ENCODE data around the gene GPR68.
A peak's percentile ranks its signal among the peaks of the same experiment; 100 is the strongest.
"Not testable (repeated sequence)": the region's sequence is repeated elsewhere in the genome, so short reads cannot be mapped to it uniquely, and the experiment has no call there.

The GPR68 gene

DNA sequence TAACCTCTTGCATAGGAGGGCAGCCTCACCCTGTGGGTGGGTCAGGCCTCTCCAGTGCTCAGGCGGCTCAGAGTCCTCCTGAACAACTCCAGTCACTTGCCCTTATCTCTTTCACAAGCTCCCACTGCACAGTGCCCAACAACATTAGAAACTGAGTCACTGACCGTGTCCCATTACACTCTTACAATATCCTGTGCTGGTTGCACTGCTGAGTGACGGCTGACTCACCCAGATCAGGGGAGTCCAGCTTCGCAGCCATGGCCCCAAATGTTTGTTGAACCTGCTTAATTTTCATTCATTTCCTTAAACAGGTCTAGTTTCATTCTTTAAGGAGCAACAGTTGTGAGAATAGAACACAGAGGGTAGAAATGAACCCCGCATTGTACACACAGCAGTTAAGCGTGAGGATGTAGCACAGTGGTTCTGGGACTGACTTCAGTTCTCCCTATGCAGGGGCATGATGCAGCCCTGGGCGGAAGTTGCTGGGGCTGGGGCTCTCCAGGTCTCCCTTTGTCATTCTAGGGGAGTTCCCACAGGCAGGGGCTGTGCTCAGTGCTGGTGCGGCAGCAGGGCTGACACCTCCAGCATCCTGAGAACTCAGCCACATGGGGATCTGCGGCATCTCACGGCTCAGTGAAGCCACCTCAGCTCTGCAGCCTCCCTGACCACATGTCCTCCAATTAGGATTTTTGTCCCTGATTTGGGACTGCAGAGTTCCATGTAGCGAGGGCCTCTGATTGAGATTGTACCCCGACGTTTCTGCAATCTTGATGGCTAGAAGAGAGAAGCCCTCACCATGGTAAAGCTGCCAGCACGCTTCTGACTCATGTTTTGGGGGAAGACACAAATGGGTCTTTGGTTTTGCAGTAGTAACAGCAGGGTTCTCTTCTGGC lies 16.1 kb downstream of the GPR68 start:
- peak; percentile 96 for DNase-seq

DNA sequence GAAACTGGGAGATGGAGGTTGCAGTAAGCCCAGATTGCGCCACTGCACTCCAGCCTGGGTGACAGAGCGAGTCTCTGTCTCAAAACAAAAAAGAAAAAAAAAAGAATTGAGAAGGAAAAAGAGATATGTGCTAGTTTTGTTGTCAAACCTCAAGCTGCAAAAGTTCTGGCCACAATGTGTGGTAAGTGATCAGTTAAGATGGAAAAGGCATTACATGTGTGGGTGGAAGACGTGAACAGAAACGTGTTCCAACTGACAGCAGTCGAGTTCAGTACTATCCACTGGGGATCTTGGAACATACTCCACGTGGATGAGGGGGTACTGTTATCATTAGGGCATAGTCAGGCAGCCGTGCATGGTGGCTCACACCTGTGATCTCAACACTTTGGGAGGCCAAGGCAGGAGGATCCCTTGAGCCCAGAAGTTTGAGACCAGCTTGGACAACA lies 17.3 kb downstream of the GPR68 start:
- peak; percentile 78 for DNase-seq

DNA sequence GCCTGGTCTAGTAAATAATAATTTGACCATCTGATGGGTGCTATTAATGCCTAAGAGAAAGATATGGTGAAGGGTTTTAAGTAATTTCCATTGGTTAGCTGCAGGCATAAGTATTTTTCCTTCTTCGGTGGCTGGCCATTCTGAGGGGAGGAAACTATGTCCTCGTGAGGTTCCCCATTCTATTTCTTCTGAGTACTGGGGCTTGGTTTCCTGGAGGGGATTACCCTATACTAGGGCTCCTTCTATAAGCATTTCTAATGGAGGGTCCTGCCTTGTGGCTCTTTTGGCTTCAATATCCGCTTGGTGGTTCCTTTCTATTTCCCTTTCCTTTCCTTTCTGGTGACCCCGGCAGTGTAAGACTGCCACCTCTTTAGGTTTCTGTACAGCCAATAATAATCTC lies 18.1 kb downstream of the GPR68 start:
- peak; percentile 41 for DNase-seq

DNA sequence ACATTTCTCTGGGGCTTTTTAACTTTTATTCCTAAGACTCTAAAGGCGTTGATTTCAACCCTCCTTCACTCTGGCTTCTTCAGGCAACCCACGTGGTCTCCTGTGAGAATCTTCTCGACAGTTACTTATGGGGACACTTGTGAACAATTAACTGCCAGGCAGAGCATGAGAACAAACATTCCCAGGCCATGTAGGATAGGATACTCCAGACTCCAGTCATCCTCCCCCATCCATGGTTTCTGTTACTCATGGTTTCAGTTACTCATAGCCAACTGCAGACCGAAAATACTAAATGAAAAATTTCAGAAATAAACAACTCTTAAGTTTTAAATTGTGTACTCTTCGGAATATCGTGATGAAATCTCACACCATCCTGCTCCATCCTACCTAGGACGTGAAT lies 19.5 kb downstream of the GPR68 start:
- DNase-seq = no peak

DNA sequence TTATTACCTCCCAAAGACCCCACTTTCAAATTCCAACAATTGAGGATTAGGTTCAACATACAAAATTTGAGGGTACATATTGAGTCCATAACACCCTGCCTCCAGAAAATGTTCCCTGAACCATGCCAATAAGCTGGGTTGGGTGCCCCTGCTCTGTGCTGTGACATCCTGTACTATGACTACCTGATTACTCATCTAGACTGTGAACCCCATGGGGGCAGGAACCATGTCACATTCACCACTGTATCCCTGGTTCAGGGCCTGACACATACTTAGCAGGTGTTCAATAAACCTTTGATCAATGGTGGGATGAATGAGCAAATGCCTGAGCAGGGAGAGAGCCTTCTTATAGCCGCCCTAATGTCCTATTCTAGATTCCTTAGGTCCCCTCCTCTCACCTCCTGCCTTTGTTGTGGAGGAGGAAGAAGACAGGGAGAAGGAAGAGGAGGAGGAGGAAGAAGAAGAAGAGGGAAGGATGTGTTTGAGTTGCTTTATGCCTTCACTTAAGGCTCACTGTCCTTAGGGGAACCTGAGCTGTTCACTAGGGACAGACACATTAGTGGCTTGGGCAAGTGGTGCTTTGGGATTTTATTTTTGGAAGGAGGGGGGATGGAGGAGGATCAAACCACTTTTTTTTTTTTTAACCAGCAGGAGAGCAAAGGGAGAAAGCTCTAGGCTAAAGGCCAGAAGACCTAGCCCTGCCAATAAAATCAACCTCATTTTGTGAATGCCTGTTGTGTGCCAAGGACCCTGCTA lies 21.3 kb downstream of the GPR68 start:
- peak; percentile 52 for DNase-seq

DNA sequence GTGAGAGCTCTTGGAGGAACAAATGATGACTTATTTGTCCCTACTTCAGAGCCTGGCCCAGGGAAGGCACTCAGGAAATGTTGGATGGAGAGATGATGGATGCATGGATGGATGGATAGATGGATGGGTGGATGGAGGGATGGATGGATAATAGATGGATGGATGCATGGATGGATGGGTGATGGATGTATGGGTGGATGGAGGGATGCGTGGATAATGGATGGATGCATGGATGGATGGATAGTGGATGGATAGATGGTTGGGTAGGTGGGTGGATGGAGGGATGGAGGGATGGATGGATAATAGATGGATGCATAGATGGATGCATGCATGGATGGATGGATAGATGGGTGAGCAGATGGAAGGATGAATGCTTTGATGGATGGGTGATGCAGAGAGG lies 23.2 kb downstream of the GPR68 start:
- DNase-seq = no peak

DNA sequence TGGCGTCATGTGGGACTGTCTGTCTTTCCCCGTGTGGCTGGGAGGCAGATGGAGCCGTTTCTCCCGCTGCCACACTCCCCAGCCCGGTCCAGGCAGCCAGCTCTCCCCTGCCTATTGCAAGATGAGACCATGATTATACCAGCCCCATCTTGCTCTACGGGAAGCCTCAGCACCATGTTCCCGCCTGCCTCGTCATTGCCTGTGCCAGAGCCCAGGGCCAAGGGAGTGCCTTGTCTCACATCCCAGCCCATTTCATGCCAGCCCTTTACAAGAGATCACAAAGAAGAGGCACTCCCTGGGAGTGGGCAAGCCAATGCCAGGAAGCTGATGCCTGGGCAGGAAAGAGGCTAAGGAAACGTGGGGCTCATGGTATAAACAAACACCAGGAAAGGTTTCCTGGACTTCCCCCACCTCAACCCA lies 23.9 kb downstream of the GPR68 start:
- no peak for DNase-seq

DNA sequence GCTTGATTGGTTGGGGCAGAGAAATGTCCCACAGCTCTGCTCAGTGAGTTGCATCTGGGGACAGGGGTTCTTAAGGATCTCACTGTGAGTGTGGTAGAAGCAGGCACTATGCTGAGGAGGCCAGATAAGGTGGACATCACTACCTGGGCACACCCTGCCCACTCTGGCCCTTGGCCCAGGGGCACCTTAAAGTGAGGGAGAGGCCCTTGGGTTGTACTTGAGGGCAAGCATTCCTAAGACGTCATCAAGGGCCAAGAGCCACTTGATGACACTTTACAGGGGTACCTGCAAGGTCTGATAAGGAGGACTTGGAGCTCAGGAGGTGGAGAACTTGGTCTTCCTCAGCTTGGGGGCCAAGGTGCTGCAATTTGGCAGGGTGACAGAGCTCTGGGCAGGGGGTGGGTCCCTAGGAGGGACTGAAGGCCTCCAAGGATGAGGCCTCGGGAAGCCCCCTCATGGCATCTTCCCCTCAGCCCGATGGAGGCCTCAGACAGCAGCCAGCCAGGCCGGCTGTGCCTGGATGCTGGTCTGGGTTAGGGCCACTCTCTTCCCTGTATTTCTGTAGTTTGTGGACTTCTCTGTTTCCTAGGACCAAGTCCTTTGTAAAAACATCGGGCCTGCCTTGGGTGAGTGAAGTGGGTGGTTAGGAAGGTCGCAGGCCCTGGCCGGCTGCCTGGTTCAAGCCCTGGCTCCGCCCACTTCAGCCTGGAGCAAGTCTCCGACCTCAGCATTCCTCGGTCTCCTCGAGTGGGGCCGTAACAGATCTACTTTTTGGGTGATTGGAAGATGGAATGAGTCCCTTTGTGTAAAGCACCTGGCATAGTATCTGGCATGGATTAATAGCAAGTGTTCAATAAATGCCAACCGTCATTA lies 24.8 kb downstream of the GPR68 start:
- no peak for DNase-seq

DNA sequence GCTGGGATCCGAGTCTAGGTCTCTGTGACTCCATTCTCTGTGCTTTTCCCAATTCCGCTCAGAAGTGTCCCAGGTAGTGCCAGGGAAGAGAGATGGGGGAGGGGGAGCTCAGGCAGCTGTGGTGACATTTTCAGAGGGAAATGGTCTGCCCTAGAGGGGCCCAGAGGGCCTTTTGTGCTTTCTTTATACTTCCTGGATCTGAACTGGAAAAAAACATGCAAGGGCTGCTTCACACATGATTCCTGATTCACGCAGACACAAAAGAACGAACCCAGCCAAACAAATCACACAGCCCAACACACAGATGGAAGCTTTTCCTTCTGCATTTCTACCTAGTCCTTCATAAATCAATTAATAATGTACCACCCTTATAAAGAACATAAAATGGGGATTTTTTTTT lies 26.5 kb downstream of the GPR68 start:
- no peak for DNase-seq

DNA sequence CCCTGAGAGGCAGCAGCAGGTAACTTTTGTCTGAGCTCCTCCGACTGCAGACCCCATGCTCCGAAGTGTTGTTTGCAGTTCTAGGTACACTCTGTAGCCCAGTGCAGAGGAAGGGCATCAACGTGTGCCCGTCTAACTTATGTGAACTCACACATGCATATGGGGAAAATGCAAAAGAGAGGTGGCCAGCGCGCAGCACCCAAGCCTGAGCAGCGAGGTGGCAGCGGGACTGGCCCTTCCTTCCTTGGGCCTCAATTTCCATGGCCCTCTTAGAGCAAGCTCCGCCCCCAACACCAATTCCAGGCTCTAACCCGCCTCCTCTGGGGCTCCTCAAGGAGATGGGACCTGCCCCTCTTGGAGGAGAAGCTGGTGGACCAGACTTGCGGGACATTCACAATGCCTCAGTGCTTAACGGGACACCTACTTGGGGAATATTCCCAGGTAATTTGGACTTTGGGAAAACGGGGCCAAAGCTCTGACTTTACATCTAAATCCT lies 27.7 kb downstream of the GPR68 start:
- no peak for DNase-seq

DNA sequence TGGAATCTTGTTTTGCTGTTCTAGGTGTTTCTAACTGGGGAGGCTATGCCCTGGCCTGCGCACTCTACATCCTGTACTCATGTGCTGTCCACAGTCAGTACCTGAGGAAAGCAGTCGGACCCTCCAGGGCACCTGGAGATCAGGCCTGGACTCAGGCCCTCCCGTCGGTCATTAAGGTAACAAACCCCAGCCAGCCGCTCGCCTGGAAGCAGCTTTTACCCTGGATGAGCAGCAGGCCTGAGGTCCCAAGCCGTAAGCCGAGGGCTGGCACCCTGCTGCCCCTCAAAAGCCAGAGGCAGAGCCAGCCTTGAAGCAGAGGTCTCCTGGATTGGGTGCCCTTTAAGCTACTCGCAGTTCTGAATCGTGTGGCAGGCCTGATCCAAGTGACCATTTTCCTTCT lies 29.1 kb downstream of the GPR68 start:
- no peak for DNase-seq

DNA sequence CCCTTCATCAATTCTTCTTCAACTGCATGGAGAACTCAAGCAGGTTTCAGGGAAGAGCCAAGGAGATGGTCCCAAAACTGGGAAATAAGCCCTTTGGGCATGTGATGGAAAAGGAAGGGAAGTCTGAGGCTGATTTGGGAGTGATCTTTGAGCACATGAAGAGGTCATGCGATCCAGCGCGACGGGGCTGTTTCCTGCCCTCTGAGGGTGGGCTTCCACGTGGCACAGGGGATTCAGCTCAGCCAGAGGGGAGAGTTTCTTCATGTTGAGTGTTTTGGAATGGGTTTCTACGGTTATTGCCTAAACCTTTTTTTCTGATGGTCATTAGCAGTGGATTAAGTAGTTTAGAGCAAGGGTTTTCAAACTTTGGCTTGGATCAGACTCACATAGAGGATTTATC lies 30.2 kb downstream of the GPR68 start:
- no peak for DNase-seq

DNA sequence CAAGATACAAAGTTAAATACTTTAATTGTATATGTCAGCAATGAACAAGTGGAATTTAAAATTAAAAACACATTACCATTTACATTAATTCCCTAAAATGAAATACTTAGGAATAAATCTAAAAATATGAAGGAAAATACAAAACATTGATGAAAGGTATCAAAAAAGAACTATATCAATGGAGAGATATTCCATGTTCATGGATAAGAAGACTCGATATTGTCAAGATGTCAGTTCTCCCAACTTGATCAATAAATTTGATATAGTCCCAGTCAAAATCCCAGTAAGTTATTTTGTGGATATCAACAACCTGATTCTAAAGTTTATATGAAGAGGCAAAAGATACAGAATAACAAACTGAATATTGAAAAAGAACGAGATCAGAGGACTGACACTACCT lies 33.5 kb downstream of the GPR68 start:
- no peak for DNase-seq

DNA sequence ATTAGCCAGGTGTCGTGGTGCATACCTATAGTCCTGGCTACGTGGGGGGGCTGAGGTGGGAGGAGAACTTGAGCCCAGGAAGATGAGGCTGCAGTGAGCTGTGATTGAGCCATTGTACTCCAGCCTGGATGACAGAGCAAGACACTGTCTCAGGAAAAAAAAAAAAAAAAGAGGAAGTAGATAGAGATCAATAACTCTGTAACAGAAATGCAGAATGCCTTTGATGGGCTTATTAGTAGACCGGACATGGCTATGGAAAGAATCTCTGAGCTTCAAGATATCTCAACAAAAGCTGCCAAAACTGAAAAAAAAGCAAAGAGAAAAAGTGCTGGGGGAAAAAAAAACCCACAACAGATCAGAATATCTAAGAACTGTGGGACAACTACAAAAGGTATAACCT lies 37.5 kb downstream of the GPR68 start:
- no peak for DNase-seq

DNA sequence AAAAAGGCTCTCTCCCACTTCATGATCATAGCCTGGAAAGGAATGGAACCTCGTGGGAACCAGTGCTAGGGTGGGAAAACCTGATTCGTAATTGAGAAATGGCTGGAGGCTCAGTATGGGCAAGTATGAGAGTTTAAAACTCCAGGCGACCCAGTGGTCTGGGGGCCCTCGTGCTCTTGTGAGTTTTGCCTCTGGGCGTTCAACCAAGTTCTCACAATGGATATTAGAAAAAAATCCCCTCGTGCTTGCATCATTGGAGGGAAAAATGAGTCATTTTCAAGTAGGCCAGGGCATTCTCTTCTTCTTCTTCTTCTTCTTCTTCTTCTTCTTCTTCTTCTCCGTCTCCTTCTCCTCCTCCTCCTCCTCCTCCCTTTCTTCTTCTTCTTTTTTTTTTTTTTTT lies 39.0 kb downstream of the GPR68 start:
- no peak for DNase-seq

DNA sequence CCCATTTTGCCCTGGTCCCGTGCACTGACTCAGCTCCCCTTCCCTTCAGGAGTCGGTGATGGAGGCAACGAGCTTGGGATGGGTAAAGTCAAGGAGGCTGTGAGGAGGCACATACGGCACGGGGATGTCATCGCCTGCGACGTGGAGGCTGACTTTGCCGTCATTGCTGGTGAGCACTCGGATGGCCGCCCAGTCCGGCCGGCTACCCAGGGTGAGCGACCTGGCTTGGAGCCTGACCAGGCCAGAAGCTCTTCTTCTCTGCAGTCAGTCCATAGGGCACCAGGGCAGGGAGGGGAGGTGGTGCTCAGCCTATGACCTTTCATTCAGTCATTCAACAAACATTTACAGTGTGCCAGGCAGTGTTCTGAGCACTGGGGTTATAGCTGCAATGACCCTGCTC lies 39.8 kb downstream of the GPR68 start:
- no peak for DNase-seq

DNA sequence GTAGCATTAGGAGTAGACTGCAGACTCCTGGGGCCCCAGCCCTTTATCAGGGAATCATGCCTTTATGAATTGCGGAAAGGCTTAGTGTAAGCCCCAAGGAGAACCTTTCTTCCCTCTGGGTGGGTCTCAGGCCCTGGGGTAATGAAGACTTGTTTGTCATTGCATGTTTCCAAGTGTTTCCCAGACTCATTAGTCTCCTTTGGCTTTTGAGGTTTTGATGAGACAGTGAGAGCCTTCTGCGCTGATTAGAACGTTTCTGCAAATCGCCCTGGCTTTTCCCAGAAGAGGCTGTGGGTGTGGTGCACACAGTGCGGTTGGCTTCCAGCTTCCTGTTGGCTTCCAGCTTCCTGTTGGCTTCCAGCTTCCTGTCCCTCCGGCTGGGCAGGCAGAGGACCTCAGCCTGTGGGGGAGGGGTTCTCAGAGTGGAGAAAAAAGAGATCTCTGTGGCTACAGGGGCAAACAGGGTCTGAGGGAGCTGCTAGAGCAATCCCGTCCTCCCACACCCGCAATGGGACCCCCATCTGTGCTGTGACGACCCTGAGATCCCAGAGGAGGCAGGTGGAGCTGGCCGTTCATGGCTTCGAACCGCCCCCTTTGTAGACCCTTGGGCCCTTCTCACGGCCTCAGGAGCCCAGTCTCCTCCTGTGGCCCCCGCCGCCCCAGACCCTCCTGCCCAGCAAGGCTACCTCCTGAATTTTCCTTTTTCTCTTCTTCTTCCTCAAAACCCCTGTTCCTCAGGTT lies 42.1 kb downstream of the GPR68 start:
- DNase-seq = peak; percentile 24

DNA sequence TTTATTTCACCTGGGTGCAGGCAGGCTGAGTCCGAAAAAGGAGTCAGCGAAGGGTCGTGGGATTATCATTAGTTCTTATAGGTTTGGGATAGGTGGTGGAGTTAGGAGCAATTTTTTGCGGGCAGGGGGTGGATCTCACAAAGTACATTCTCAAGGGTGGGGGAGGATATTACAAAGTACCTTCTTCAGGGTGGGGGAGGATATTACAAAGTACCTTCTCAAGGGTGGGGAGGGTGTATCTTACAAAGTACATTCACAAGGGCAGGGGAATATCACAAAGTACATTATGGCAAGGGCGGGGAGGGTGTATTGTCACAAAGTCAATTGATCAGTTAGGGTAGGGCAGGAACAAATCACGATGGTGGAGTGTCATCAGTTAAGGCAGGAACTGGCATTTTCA lies 43.7 kb downstream of the GPR68 start:
- not testable (repeated sequence) for DNase-seq

DNA sequence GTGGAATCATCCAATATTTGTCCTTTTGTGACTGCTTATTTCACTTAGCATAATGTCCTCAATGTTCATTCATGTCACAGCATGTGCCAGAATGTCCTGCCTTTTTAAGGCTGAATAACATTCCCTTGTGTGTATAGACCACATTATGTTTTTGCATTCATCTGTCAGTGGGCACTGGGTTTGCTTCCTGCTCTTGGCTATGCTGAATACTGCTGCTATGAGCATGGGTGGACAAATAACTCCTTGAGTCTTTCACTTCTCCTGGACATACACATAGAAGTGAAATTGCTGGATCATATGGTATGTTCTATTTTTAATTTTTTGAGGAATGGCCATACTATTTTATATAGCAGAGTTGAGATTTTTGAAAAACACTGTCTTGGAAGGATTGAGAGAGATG lies 46.9 kb downstream of the GPR68 start:
- DNase-seq = no peak

DNA sequence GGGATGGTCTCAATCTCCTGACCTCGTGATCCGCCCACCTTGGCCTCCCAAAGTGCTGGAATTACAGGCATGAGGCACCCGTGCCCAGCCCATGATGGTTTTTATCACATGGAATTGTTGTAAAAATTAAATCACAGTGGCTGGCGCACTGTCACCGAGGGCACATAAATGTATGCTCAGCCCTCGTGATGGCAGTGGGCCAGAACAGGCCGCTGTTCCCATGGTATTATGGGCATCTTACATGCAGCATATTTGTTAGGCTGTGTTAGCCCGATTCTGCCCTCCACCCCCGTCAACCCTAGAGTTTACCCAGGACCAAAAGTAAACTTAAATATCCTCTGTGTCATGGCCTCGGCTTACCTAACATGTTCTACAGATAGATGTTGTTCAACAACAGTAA lies 48.6 kb downstream of the GPR68 start:
- no peak for DNase-seq

DNA sequence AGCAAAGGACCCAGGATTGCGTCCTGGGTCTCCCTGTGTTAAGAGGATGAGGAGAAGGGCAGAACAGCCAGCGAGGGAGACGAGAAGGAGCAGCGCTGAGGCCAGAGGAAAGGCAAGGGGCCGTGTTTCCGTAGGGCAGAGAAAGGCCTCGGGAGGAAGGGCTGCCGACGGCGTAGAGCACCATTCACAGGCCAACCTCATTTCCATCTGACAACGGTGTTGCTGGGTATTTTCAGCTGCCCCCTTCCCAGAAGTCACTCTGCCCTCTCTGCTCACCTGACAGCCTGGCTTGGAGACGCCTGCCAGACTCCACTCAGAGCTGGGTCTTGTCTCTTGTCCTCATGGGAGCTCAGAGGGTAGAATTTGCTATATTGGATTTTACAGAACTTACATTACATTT lies 51.4 kb downstream of the GPR68 start:
- DNase-seq = no peak

DNA sequence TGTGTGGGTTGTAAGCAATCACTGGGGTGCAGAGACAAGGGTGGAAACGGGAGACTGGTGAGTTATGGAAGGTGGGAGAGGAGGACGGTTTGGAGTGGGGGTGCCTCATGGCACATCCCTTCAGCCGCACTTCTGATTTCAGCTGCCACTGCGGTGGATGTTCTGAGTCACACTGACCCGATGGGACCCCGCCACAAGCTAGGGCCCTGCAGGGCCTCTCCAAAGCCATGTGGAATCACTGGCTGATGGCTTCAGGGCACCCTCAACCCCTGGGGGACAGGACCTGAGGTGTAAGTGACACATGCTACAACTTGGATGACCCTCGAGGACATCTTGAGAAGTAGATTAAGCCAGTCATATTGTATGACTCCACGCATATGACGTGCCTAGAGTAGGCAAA lies 53.7 kb downstream of the GPR68 start:
- DNase-seq = no peak

Data from activated CD4-positive, alpha-beta T cell treated with anti-CD3 and anti-CD28 coated beads, Interleukin-2, amount 50 U/mL, for 16 hours (primary cell).